A204.1 (cell line): ENCODE data around the gene SLCO4A1.

Experiments used
- FAIRE-seq: peaks from 2 replicates; lab custom pipeline; 2012; peaks lifted over from hg19 to GRCh38; lab: Jason Lieb, UNC

The SLCO4A1 gene

GRCh38 chr20:62716198-62716940, 74.1 kb downstream of the SLCO4A1 start:
- FAIRE-seq = no peak

- no peak for FAIRE-seq
These were observed 74.6 kb downstream of the SLCO4A1 start for GRCh38 chr20:62716941-62717310.

- FAIRE-seq = no peak
These were observed 75.6 kb downstream of the SLCO4A1 start for GRCh38 chr20:62717933-62718332.

GRCh38 chr20:62718546-62718945, 76.2 kb downstream of the SLCO4A1 start:
- no peak for FAIRE-seq

- no peak for FAIRE-seq
These were observed 77.1 kb downstream of the SLCO4A1 start for GRCh38 chr20:62719250-62719935.
